RWPE1 (cell line): ENCODE measurements around the gene PLEKHJ1.

Experiments used
- CTCF ChIA-PET: fragments of 350-600 bp; sonication (Branson Sonifier 250); formaldehyde crosslinking; extraction: SDS; loops from one replicate; lab custom pipeline; 2021; lab: Yijun Ruan, JAX
- POLR2A ChIA-PET: fragments of 400-600 bp; formaldehyde crosslinking; extraction: SDS; loops from one replicate; lab custom pipeline; 2020; ENCODE audit warnings: antibody characterized with exemption; ENCODE audit not compliant: low non-redundant PET; lab: Yijun Ruan, JAX
- DNase-seq: peaks from one replicate; pipeline ENCODE4 v3.0.0; 2012; ENCODE audit warnings: low spot score
- H3K27ac ChIP-seq: fragments of 450-650 bp; 2 replicates; pipeline ENCODE4 v1.5.1; 2017
- TF ChIP-seq, protein P1 (sequence below): fragments of 450-650 bp; conservative IDR thresholded peaks from 2 replicates; pipeline ENCODE4 v1.5.1; 2017; ENCODE audit warnings: low read depth, mild to moderate bottlenecking

Gene PLEKHJ1

DNA sequence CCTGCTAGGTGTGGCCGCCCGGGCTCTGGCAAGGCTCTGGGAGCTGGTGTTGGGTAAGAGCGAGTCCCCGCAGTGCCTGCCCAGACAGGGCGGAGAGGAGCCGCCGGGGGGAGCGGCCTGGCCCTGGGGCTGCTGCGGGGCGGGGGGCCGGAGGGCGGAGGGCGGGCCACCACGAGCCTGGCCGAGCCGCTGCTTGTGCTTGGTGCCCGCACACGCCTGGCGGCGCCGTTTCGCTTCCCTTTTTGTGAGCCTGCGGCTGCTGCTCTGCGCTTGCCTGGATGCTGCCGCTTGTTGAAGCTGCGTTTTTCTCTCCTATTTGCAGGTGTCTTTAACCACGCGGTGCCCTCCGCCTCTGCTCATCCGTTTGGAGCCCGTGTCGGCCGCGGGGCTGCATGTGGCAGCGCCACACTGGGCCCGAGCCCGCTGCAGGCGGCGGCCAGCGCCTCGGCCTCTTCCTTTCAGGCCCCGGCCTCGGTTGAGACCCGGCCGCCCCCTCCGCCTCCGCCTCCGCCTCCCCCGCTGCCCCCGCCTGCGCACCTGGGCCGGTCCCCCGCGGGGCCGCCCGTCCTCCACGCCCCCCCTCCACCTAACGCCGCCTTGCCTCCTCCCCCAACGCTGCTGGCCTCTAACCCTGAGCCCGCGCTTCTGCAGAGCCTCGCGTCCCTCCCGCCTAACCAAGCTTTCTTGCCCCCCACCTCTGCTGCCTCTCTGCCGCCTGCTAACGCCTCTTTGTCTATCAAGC lies 8.5 kb downstream of the PLEKHJ1 start:
- TF ChIP-seq, protein P1, sequence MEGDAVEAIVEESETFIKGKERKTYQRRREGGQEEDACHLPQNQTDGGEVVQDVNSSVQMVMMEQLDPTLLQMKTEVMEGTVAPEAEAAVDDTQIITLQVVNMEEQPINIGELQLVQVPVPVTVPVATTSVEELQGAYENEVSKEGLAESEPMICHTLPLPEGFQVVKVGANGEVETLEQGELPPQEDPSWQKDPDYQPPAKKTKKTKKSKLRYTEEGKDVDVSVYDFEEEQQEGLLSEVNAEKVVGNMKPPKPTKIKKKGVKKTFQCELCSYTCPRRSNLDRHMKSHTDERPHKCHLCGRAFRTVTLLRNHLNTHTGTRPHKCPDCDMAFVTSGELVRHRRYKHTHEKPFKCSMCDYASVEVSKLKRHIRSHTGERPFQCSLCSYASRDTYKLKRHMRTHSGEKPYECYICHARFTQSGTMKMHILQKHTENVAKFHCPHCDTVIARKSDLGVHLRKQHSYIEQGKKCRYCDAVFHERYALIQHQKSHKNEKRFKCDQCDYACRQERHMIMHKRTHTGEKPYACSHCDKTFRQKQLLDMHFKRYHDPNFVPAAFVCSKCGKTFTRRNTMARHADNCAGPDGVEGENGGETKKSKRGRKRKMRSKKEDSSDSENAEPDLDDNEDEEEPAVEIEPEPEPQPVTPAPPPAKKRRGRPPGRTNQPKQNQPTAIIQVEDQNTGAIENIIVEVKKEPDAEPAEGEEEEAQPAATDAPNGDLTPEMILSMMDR: no peak
- peak overlapping the region; percentile 64 for H3K27ac ChIP-seq
- POLR2A ChIA-PET: no interaction called here
- no peak for DNase-seq
- CTCF ChIA-PET: interaction anchor here (0.5 kb wide), 1 partner anchor 169 kb away, joined by 5 read pairs; no protein-coding TSS in a partner anchor

DNA sequence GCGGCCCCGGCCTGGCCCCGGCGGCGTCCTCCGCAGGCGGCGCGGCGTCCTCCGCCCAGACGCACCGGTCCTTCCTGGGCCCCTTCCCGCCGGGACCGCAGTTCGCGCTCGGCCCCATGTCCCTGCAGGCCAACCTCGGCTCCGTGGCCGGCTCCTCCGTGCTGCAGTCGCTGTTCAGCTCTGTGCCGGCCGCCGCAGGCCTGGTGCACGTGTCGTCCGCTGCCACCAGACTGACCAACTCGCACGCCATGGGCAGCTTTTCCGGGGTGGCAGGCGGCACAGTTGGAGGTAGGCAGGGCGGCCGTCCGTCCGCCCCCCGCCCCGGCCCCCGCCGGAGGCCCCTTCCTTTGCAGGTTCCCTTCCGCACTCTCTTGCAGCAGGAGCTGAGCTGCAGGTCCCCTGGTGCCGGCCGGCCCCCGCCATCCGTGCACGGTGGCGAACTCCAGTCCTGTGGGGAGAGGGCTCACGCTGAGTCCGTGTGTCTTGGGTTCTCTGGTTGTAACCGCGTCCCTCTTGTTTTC lies 9.2 kb downstream of the PLEKHJ1 start:
- POLR2A ChIA-PET: no interaction called here
- DNase-seq: no peak
- CTCF ChIA-PET: interaction anchor here (0.9 kb wide), 1 partner anchor 9 kb away, joined by 8 read pairs; the partner anchor contains the start of genes PLEKHJ1 and SF3A2
- H3K27ac ChIP-seq: peak overlapping the region; percentile 64
- TF ChIP-seq, protein P1: no peak

DNA sequence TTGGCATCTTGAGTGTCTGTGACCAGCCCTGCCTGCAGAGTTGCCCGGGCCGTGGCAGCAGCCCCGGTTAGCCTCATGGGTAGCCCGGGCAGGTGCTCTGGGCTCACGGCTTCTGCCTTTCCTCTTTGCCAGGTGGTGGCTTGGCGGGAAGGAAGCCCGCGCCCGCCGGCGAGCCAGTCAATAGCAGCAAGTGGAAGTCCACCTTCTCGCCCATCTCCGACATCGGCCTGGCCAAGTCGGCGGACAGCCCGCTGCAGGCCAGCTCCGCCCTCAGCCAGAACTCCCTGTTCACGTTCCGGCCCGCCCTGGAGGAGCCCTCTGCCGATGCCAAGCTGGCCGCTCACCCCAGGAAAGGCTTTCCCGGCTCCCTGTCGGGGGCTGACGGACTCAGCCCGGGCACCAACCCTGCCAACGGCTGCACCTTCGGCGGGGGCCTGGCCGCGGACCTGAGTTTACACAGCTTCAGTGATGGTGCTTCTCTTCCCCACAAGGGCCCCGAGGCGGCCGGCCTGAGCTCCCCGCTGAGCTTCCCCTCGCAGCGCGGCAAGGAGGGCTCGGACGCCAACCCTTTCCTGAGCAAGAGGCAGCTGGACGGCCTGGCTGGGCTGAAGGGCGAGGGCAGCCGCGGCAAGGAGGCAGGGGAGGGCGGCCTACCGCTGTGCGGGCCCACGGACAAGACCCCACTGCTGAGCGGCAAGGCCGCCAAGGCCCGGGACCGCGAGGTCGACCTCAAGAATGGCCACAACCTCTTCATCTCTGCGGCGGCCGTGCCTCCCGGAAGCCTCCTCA lies 9.9 kb downstream of the PLEKHJ1 start:
- no peak for DNase-seq
- ChIA-PET CTCF (interaction anchor here (0.6 to 0.9 kb wide), 2 partner anchors 10 to 28 kb away, joined by 5 to 8 read pairs; partner anchors contain the start of genes PLEKHJ1 and SF3A2), POLR2A (no interaction called here)
- TF ChIP-seq, protein P1: no peak
- peak overlapping the region; percentile 64 for H3K27ac ChIP-seq

DNA sequence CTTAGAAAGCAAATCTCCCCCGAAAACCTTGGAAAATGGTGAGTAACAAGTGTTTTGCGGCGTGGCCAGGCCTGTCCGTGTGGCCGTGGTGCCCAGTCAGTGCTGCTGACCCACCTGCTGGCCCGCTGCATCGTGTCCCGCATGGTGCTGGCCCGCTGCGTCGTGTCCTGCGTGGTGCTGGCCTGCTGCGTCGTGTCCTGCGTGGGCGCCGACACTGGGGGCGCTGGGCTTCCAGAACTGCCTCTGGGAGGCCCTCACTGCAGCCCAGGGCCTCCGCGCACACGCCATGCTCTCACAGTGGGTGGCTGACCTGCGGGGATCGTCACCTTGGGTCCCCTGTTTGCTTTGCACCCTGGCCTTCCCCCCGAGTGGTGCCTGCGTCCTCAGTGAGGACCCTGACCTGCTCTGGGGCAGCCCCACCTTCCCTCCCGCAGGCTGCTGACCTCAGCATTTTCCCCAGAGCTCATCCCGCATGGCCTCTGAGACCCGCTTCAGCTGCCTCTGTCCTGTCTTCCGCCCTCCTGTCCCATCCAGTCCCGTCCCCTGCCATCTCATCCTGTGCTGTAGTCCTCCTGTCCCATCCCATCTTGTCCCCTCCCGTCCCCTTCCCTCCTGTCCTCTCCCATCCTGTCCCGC lies 10.6 kb downstream of the PLEKHJ1 start:
- CTCF ChIA-PET: interaction anchor here (1.0 kb wide), 1 partner anchor 69 kb away, joined by 4 read pairs; no protein-coding TSS in a partner anchor
- POLR2A ChIA-PET: no interaction called here
- H3K27ac ChIP-seq: peak overlapping the region; percentile 64
- DNase-seq: no peak
- TF ChIP-seq, protein P1: no peak

DNA sequence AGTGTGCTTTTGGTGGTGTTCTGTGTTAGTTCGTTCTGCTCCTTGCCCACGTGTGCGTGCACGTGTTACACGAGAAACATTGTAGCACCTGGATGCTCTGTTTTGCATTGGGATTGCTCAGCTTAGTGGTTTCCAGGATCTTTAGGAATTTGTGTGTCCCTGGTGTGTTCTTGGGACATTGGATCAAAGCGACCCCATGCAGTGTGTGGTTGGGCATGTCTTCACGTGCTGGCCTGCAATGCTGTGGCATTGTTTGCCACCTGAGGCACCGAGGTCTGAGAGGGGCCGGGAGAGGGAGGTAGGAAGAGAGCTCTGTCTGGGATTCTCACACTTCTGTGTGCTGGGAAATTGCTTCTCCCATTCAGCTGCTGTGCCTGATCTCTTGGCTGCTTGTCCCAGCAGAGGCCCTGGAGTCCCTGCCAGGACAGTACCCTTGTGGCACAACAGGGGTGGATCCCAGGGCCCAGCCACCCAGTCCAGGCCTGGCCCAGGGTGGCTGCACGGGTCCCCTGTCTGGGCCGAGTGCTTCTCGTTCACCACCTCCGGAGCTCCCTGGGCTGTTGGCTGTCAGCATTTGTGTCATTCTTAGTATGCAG lies 11.3 kb downstream of the PLEKHJ1 start:
- peak overlapping the region; percentile 64 for H3K27ac ChIP-seq
- CTCF ChIA-PET: interaction anchor here (1.0 kb wide), 1 partner anchor 69 kb away, joined by 4 read pairs; no protein-coding TSS in a partner anchor
- TF ChIP-seq, protein P1: no peak

More for the DNA sequence above, 11.3 kb downstream of the PLEKHJ1 start:
- DNase-seq: no peak
- POLR2A ChIA-PET: no interaction called here
